Germinal center (tissue), 1 donor: Measurements from ENCODE around the gene COL5A2.

Experiments used
- DNase-seq: peaks from one replicate; pipeline ENCODE4 v3.0.0; 2012; ENCODE audit warnings: mixed read lengths, low spot score

The COL5A2 gene

GRCh38 chr2:188997263-188997662 is 182.3 kb downstream of the COL5A2 start:
- no peak for DNase-seq

GRCh38 chr2:188993247-188993646 is 186.3 kb downstream of the COL5A2 start:
- DNase-seq = no peak

GRCh38 chr2:188986839-188987238 is 192.7 kb downstream of the COL5A2 start:
- no peak for DNase-seq

GRCh38 chr2:188984680-188985079 is 194.9 kb downstream of the COL5A2 start:
- DNase-seq = no peak

GRCh38 chr2:188984065-188984491 is 195.5 kb downstream of the COL5A2 start:
- DNase-seq = no peak

- DNase-seq = no peak
Measured at GRCh38 chr2:188983427-188984064, 196.0 kb downstream of the COL5A2 start.
